ENCODE data around the gene CYP4F22.

DNA sequence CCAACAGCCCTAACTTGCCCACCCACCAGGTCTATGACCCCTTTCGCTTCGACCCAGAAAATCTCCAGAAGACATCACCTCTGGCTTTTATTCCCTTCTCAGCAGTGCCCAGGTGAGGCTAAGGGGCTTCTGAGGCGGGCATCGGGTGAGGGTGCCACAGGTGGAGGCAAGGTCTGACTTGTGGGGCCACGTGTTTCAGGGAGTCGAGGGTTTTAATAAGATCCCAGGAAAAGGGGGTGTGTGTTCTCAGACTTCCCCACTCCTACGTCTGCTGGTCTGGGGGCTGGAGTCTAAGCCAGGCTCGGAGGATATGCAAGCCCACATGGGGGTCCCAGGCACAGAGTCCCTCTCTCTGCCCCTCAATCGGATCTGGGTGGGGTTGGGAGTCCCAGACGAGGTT is 75.8 kb downstream of the CYP4F22 start:
- TF ChIP-seq POLR2AphosphoS5 (IDR thresholded peaks at IDR 0.05) (no peak), POLR2A (IDR thresholded peaks at IDR 0.05) (no peak), EP300 (IDR thresholded peaks at IDR 0.05) (no peak), CTCF (IDR thresholded peaks at IDR 0.05) (no peak)
